Measurements from ENCODE around the gene SLIRP.

DNA sequence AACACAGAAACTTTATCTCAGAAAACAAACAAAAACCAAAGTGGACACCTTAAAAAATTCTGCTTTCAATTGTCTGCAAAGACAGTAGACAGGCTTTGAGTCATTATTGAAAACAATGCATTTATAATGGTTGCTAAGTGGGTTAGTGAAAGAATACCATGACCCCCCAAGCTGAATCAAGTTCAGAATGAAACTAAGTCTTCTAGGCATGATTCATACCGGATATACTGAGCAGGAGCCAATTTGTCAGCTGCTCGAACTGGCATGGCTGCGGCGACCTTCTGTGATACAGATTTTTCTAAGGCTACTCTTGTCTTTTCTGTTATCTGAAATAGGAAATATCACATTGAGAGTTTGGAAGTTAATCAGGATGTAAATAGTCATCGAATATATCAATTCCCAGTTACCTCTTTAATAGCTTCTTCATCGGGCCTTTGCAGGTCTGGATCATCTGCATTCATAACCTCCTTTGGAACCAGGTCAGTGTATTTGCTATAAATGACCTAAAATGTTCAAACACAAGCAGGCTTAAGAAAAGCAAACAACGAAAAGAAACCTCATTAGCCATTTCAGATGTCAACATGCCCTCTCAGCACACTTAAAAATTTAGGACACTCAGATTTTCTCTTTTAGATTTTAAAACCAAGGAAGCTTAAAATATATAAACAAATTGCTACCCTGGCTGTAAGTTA is 30.8 kb downstream of the SLIRP start:
- TF ChIP-seq, protein P1, sequence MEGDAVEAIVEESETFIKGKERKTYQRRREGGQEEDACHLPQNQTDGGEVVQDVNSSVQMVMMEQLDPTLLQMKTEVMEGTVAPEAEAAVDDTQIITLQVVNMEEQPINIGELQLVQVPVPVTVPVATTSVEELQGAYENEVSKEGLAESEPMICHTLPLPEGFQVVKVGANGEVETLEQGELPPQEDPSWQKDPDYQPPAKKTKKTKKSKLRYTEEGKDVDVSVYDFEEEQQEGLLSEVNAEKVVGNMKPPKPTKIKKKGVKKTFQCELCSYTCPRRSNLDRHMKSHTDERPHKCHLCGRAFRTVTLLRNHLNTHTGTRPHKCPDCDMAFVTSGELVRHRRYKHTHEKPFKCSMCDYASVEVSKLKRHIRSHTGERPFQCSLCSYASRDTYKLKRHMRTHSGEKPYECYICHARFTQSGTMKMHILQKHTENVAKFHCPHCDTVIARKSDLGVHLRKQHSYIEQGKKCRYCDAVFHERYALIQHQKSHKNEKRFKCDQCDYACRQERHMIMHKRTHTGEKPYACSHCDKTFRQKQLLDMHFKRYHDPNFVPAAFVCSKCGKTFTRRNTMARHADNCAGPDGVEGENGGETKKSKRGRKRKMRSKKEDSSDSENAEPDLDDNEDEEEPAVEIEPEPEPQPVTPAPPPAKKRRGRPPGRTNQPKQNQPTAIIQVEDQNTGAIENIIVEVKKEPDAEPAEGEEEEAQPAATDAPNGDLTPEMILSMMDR (IDR thresholded peaks at IDR 0.05; ENCODE audit: insufficient read depth, low read depth, low read length): no peak
- TF ChIP-seq EZH2 (IDR thresholded peaks at IDR 0.05; ENCODE audit: insufficient read depth, low read length): no peak
